Measurements from ENCODE around the gene NLRP12.
"Not testable (repeated sequence)": the region's sequence is repeated elsewhere in the genome, so short reads cannot be mapped to it uniquely, and the experiment has no call there.

NLRP12 gene

DNA sequence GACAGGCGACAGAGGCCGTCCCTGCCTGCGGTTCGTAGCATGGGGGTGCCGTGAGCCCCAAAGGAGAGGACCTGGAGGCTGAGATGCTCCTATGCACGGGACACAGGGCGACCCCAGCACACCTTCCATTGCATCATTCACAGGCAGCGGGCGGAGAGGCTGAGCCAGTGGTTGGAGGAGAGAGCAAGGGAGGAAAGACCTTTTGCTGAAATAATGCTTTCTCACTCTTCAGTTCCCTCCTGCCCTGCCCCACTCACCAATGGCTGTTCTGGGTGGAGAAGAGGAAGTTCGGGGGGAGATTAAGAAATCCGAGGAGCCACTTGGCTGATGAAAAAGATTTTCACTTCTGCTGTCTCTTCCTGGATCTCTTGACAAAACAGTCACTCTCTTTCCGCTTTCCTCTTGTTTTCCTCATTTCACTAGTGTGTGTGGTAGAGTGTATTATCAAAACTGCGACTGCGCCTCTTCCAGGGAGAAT is at the start of gene NLRP12:
Gene NLRP12, minus strand, starts transcription at position 181 of the 478 bp plus-strand sequence. Its CDS starts 140 bp downstream, at position 41.
- DNase-seq: peak; percentile 100

- no peak for DNase-seq
These were observed 48.6 kb upstream of the NLRP12 start for GRCh38 chr19:53872762-53873161.

GRCh38 chr19:53871454-53871853 is 47.3 kb upstream of the NLRP12 start:
- peak; percentile 86 for DNase-seq

DNA sequence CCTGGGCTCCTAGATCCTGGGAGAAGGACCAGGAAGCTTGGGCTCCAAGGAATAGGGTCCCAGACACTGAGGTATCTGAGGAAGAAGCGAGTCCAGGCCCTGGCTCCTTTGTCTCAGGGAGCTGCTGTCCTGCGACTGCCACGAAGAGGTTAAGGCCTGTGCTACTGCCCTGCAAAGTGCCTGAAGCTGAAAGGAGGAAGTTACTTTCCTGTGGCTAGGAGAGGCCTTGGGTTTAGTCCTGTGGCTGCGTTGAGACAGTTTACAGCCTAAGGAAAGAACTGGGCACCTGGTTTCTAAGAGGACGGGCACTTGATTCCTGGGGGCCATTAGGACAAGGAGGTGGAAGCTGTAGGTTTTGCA is 46.4 kb upstream of the NLRP12 start:
- DNase-seq: peak; percentile 97

DNA sequence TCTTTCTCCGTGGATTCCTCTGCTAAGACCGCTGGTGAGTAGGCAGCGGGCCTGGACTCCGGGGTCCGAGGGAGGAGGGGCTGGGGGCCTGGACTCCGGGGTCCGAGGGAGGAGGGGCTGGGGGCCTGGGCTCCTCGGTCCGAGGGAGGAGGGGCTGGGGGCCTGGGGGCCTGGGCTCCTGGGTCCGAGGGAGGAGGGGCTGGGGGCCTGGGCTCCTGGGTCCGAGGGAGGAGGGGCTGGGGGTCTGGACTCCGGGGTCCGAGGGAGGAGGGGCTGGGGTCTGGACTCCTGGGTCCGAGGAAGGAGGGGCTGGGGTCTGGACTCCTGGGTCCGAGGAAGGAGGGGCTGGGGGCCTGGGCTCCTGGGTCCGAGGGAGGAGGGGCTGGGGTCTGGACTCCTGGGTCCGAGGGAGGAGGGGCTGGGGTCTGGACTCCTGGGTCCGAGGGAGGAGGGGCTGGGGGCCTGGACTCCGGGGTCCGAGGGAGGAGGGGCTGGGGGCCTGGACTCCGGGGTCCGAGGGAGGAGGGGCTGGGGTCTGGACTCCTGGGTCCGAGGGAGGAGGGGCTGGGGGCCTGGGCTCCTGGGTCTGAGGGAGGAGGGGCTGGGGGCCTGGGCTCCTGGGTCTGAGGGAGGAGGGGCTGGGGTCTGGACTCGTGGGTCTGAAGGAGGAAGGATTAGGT is 45.8 kb upstream of the NLRP12 start:
- not testable (repeated sequence) for DNase-seq

DNA sequence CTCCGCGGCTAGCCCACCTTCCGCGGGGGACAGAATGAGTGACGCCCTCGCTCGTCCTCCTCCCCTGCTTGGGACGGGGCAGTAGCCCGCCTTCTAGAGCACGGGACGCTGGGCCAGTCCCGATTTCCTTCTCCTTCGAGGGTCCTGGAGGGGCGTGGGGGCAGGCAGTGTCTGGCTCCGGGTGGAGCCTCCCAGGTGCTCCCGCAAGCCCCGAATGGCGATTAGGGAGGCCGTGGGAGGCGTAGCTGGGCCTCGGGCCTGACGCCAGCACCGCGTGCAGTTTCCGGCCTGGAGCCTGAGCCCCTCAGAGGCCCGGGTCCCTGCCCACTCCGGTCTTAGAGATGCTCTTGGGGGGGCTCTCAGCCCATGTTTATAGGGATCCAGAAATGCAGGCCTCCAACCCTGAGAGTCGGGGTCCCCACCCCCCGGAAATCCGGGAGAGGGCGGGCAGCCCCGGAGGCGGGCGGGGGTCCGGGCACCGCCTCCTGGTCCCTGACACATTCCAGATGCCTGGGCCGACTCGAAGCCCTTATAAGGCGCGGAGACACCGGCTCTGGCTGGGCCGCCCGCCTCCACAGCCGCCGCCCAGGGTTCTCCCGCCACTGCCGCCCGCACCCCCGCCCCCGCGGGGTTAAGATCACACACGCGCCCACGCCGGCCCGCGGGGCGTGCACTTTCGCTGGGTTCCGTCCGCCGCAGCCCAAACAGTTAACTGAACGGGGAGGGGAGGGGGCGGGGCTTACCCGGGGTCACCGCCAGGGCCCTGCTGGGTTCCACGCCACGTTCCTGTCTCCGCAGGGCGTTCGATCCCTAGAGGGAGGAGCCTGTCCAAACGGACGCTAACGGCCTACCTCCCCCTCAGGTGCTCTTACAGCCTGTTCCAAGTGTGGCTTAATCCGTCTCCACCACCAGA is 45.0 kb upstream of the NLRP12 start:
- DNase-seq: peak; percentile 98

DNA sequence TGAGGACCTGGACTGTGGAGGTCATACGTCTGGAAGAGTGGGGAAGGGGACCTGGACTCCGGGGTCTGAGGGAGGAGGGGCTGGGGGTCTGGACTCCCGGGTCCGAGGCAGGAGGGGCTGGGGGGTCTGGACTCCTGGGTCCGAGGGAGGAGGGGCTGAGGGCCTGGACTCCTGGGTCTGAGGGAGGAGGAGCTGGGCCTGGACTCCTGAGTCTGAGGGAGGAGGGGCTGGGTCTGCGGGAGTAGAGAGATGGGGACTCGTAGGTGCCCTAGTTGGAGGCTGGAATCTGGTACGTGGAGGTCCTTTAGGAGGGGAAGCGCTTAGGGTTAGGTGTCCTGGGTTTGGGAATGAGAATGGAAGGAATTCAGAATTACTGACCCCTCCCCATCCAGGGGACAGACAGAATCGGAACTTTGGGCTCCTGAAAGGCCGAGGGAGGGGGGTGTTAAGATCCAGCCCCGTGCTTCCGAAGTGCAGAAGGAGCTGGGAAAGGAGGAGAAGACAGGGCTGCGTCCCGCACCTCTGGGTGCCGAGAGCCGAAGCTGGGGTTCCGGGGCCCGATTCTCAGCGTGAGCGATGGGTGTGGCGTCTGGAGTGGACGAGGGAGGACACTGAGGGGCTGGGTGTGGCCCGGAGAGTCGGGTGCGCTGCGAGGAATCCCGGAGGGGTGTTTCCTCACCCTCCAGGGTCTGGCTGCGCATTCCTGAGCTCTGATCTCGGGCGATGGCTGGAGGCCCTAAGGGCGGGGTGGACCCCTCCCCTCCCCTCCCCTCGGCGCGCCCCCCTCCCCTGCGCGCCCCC is 44.2 kb upstream of the NLRP12 start:
- peak; percentile 28 for DNase-seq

GRCh38 chr19:53867225-53868090 is 43.3 kb upstream of the NLRP12 start, which contains the start of gene MYADM:
Gene MYADM (plus strand): TSS chr19:53867883. CDS start chr19:53873530, 5,647 bp downstream.
- DNase-seq: peak; percentile 99

GRCh38 chr19:53866865-53867224 is 42.7 kb upstream of the NLRP12 start:
- no peak for DNase-seq

DNA sequence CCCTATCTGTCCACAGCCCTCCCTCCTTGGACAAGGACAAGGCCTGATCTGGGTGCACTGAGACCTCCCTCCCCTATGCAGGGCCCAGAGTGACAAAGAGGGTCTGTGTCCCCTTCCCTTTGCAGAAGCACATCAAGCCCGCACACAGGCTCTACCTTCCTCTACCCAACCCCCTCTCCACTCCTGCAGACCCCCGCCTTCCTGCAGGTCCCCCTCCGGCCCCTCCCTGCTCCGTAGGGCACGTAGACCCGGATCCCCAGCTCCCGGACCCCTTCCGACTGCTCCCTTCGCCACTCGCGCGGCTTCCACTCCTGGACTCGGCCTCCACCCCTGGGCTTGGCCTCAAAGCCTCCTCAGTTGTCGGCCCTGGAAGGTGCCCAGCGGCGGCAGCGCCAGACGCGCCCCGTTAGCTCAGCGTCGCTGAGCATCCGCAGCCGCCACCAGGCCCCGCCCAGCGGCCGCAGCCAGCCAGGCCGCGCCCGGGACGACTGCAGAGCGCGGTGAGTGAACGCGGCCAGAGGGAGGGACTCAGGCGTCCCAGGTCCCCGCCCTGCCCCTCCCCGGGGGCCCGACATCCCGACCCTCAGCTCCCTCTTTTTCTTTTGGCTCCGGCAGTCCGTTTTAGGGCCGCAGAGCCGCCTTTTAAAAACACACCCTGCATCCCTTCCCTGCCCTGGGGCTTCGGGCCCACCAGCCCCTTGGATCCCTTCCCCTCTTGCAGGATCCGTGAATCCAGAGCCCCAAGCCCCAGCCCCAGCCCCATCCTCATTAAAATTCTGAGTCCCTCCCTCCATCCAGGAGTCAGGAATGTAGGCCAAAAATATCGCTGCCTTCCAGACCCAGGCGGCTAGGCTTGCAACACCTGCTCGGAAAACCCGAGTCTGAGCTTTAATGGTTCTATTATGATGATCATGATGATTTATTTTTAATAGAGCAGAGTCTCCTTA is 42.1 kb upstream of the NLRP12 start:
- DNase-seq: peak; percentile 62

DNA sequence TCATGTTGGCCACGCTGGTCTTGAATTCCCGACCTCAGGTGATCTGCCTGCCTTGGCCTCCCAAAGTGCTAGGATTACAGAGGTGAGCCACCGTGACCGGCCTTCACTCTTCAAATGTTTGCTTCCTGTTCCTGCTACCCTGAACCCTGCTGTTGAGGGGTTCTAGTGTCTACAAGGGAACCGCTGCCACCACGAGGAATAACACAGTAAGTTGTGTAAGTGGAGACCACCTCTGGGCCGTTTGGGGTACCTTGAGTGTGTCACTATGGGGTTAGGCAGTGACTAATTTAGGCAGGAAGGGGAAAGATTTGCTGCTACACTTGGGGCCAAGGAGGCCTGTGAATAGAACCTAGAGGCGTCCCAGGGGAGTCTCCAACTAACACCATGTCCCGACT is 41.4 kb upstream of the NLRP12 start:
- peak; percentile 41 for DNase-seq

GRCh38 chr19:53864308-53864836 is 40.3 kb upstream of the NLRP12 start:
- DNase-seq: no peak

DNA sequence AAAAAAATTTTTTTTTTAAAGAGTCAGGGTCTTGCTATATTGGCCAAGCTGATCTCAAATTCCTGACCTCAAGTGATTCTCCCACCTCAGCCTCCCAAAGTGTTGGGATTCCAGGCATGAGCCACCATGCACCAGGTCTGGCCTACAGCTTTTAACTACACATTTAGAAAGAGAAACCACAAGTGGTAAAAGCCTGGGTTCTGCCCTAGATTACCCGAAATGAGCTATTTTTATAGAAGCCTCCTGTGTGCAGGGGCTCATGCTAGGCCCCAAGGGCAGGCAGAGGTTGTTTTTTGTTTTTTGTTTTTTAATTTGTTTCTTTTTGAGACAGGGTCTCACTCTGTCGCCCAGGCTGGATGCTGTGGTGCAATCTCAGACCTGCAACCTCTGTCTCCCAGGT is 29.6 kb upstream of the NLRP12 start:
- DNase-seq: peak; percentile 68

DNA sequence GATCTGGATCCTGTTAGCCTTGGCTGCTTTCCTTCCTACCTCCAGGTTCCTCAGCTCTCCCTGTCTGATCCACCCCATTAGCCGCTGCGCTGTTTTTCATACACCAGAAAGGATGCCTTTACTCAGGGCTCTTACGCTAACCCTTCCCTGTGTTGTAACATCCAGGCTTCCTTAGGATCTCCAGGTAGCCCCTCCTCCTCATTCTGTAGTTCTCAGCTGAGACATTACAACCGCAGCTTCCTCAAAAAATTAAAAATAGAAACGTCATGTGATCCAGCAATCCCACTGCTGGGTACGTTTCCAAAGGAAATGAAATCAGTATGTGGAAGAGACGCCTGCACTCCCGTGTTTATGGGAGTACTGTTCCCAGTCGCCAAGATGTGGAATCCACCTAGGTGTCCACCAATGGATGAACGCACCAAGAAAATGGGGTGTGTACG is 25.1 kb upstream of the NLRP12 start:
- peak; percentile 81 for DNase-seq

- no peak for DNase-seq
These were observed 23.4 kb upstream of the NLRP12 start for GRCh38 chr19:53847555-53847954.

DNA sequence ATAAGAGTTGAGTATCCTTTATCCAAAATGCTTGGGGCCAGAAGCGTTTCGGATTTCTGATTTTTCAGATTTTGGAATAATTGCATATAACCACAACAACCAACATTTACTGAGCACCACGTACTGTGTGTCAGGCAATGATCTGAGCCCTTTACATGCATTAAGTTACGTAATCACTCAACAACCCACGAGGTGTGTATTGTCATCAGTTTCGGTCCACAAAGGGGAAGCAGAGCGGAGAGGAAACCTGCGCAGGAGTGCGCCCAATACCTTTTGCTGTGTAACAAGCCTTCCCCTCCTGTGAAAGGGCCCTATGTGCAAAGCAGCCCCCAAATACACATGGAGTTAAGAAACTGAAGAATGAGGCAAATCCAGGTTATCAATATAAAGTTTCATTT is 20.7 kb upstream of the NLRP12 start:
- DNase-seq: peak; percentile 80

GRCh38 chr19:53840914-53841313 is 16.8 kb upstream of the NLRP12 start:
- DNase-seq: peak; percentile 80

DNA sequence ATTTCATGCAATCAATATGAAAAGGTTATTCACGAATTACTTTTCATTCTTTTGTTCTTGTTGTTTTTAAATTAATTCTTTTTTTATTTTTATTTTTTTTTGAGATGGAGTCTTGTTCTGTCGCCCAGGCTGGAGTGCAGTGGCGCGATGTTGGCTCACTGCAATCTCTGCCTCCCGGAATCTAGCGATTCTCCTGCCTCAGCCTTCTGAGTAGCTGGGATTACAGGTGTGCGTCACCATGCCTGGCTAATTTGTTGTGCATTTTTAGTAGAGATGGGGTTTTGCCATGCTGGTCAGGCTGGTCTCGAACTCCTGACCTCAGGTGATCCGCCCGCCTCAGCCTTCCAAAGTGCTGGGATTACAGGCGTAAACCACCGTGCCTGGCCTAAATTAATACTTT is 16.1 kb upstream of the NLRP12 start:
- not testable (repeated sequence) for DNase-seq

- DNase-seq: not testable (repeated sequence)
These were observed 14.3 kb upstream of the NLRP12 start for GRCh38 chr19:53838446-53838845.

GRCh38 chr19:53832861-53833260 is 8.7 kb upstream of the NLRP12 start:
- not testable (repeated sequence) for DNase-seq

DNA sequence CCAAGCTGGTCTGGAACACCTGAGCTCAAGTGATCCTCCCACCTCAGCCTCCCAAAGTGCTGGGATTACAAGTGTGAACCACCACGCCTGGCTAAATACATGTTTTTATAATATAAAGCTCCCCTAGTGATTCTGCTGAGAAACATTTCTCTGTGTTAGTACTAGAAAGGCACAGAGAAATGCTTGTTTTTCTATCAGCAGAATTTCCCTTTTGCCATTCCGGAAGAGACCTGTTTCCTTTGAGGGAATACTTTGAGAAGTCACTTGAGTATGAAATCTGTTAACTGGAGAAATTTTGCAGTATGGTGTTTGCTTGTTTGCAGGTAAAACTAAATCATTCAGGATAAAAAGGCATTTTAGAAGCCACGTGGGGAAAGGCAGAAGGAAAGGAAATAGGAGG is 4.4 kb upstream of the NLRP12 start:
- DNase-seq: no peak

Data from MV-4-11 (cell line).